HepG2 (cell line): Measurements from ENCODE around the gene AQP10. TPM values are rescaled to one million over a fixed set of nuclear protein-coding genes. Genes with fewer than 3 reads are reported as not detected.
A peak's percentile ranks its signal among the peaks of the same experiment; 100 is the strongest.

Source experiments
- BORCS8-MEF2B ChIP-seq: sonication (generic); formaldehyde crosslinking; IDR thresholded peaks from 2 replicates; pipeline ENCODE4 v1.8.0; 2022; ENCODE audit warnings: mild to moderate bottlenecking, missing genetic modification reagents
- KDM5A ChIP-seq: fragments of 200-600 bp; sonication (generic); IDR thresholded peaks from 2 replicates; pipeline ENCODE4 v1.7.0; 2018; ENCODE audit warnings: antibody characterized with exemption, mild to moderate bottlenecking, low read length, borderline replicate concordance
- polyA plus RNA-seq, 8 experiments: library from polyadenylated mRNA; depleted of rRNA in 3 of 8; stranded (reverse) in 7 of 8; unstranded in 1 of 8; fragments of >200 nt; fragmentation: Illumina TruSeq in 4 of 8; extraction: Trizol in 4 of 8; gene quantifications; 2 replicates each; pipeline versions ENCODE4 v1.2.1 to v1.2.3, GENCODE V29; 2011 to 2016; ENCODE audit warnings: low read depth in 4 of 8, missing spikeins in 1 of 8, mixed read lengths in 1 of 8; ENCODE audit not compliant: insufficient read depth in 1 of 8
- total RNA-seq, 5 experiments: library from RNA; depleted of rRNA; stranded (reverse); fragments of >200 nt; fragmentation: Illumina TruSeq; extraction: Trizol; gene quantifications; 2 replicates each; pipeline ENCODE4 v1.2.3, GENCODE V29; 2016; ENCODE audit warnings: low read depth in 1 of 5
- TF ChIP-seq, protein P1 (sequence below): sonication (generic); formaldehyde crosslinking; IDR thresholded peaks from 2 replicates; pipeline ENCODE4 v1.4.0; 2020; ENCODE audit warnings: missing genetic modification reagents, borderline replicate concordance
- TF ChIP-seq, protein P2 (sequence below): sonication (generic); formaldehyde crosslinking; IDR thresholded peaks from one replicate; pipeline ENCODE4 v1.5.1; 2020; ENCODE audit warnings: mild to moderate bottlenecking, missing genetic modification reagents; ENCODE audit errors: not compliant biosample characterization

The AQP10 gene
- total and polyA plus RNA-seq, 2 of the 13 experiments (the other 11 are each of a cell fraction or from before 2014, with no cell fraction given), result 0.30 TPM; not detected in 1

DNA sequence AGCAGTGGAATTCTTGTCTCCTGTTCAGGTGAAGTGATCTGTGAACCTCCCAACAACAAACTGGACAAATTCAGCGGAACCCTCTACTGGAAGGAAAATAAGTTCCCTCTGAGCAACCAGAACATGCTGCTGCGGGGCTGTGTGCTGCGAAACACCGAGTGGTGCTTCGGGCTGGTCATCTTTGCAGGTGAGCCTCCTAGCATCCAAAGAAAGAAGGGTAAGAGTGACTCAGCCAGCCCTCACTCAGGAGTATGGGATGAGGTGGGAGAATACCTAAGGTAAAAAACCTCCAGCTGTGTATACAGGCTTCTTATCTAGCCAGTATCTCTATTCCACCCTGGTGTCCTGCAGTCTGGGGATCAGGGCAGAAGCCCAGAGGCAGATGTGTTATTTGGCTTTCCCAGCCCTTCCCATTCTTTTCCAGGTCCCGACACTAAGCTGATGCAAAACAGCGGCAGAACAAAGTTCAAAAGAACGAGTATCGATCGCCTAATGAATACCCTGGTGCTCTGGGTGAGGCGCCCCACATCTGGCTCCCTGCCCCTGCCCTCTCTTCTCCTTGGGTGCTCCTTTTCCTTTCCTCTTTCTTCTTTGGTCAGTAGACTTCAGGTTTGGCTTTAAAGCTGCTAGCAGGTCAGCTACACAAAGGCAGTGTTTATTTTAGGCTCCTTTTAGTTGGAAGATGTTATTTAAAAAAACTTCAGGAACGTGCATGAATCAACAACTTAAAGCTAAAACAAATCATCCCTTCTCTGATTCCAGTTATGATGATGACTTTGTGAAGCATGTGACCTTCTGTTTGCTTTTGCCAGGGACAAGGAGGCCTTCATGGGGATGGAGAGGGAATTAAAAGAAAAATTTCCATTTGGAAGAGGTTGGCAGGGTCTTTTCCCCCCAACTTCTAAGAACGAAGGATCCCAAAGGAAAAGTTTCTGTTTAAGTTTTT, 13.5 kb downstream of the AQP10 start (continued):
- TF ChIP-seq, protein P1, sequence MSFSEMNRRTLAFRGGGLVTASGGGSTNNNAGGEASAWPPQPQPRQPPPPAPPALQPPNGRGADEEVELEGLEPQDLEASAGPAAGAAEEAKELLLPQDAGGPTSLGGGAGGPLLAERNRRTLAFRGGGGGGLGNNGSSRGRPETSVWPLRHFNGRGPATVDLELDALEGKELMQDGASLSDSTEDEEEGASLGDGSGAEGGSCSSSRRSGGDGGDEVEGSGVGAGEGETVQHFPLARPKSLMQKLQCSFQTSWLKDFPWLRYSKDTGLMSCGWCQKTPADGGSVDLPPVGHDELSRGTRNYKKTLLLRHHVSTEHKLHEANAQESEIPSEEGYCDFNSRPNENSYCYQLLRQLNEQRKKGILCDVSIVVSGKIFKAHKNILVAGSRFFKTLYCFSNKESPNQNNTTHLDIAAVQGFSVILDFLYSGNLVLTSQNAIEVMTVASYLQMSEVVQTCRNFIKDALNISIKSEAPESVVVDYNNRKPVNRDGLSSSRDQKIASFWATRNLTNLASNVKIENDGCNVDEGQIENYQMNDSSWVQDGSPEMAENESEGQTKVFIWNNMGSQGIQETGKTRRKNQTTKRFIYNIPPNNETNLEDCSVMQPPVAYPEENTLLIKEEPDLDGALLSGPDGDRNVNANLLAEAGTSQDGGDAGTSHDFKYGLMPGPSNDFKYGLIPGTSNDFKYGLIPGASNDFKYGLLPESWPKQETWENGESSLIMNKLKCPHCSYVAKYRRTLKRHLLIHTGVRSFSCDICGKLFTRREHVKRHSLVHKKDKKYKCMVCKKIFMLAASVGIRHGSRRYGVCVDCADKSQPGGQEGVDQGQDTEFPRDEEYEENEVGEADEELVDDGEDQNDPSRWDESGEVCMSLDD (CRISPR knock-in tag), result peak; percentile 23; the same call in 1 of the 2 replicates
- TF ChIP-seq, protein P2, sequence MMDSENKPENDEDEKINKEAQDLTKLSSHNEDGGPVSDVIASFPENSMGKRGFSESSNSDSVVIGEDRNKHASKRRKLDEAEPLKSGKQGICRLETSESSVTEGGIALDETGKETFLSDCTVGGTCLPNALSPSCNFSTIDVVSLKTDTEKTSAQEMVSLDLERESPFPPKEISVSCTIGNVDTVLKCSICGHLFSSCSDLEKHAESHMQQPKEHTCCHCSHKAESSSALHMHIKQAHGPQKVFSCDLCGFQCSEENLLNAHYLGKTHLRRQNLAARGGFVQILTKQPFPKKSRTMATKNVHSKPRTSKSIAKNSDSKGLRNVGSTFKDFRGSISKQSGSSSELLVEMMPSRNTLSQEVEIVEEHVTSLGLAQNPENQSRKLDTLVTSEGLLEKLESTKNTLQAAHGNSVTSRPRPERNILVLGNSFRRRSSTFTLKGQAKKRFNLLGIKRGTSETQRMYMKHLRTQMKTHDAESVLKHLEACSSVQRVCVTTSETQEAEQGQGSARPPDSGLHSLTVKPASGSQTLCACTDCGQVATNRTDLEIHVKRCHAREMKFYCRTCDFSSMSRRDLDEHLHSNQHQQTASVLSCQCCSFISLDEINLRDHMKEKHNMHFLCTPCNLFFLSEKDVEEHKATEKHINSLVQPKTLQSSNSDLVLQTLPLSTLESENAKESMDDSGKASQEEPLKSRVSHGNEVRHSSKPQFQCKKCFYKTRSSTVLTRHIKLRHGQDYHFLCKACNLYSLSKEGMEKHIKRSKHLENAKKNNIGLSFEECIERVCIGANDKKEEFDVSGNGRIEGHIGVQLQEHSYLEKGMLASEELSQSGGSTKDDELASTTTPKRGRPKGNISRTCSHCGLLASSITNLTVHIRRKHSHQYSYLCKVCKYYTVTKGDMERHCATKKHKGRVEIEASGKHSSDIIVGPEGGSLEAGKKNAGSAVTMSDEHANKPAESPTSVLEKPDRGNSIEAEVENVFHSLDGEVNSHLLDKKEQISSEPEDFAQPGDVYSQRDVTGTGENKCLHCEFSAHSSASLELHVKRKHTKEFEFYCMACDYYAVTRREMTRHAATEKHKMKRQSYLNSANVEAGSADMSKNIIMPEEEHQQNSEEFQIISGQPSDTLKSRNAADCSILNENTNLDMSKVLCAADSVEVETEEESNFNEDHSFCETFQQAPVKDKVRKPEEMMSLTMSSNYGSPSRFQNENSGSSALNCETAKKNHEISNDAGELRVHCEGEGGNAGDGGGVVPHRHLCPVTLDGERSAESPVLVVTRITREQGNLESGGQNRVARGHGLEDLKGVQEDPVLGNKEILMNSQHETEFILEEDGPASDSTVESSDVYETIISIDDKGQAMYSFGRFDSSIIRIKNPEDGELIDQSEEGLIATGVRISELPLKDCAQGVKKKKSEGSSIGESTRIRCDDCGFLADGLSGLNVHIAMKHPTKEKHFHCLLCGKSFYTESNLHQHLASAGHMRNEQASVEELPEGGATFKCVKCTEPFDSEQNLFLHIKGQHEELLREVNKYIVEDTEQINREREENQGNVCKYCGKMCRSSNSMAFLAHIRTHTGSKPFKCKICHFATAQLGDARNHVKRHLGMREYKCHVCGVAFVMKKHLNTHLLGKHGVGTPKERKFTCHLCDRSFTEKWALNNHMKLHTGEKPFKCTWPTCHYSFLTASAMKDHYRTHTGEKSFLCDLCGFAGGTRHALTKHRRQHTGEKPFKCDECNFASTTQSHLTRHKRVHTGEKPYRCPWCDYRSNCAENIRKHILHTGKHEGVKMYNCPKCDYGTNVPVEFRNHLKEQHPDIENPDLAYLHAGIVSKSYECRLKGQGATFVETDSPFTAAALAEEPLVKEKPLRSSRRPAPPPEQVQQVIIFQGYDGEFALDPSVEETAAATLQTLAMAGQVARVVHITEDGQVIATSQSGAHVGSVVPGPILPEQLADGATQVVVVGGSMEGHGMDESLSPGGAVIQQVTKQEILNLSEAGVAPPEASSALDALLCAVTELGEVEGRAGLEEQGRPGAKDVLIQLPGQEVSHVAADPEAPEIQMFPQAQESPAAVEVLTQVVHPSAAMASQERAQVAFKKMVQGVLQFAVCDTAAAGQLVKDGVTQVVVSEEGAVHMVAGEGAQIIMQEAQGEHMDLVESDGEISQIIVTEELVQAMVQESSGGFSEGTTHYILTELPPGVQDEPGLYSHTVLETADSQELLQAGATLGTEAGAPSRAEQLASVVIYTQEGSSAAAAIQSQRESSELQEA (CRISPR knock-in tag), result no peak
- peak; percentile 50; the same call in 1 of the 2 replicates for TF ChIP-seq KDM5A
- no peak for TF ChIP-seq BORCS8-MEF2B
